Measurements from ENCODE around the gene CDYL2.

Gene CDYL2

GRCh38 chr16:80743273-80743672 lies 61.1 kb downstream of the CDYL2 start:
- Histone ChIP-seq H3K4me3 (ENCODE audit: low read depth, low read length) (no peak overlapping the region), H3K27ac (no peak overlapping the region), H3K27me3 (replicated peaks) (no peaks in the 10 kb centered on the region), H3K36me3 (replicated peaks) (no peaks in the 10 kb centered on the region)
- no peak for DNase-seq
- in situ Hi-C loops (cut with HindIII; ENCODE audit: low pct_ligation_motif_present, low sequenced_read_pairs), result no loop called here
- TF ChIP-seq CTCF (IDR thresholded peaks at IDR 0.05; ENCODE audit: low read depth, low read length, missing control alignments), result no peak

- in situ Hi-C loops (cut with HindIII; ENCODE audit: low pct_ligation_motif_present, low sequenced_read_pairs), result no loop called here
- no peak for TF ChIP-seq CTCF (IDR thresholded peaks at IDR 0.05; ENCODE audit: low read depth, low read length, missing control alignments)
These were observed 62.1 kb downstream of the CDYL2 start for GRCh38 chr16:80742331-80742730.

GRCh38 chr16:80741724-80742123 lies 62.7 kb downstream of the CDYL2 start:
- no peaks in the 10 kb centered on the region for H3K27me3 ChIP-seq (replicated peaks)
- no peak for DNase-seq
- in situ Hi-C loops (cut with HindIII; ENCODE audit: low pct_ligation_motif_present, low sequenced_read_pairs), result no loop called here

More at GRCh38 chr16:80742331-80742730, 62.1 kb downstream of the CDYL2 start:
- Histone ChIP-seq H3K27me3 (replicated peaks) (no peaks in the 10 kb centered on the region), H3K4me3 (ENCODE audit: low read depth, low read length) (no peak overlapping the region), H3K36me3 (replicated peaks) (no peaks in the 10 kb centered on the region), H3K27ac (no peak overlapping the region)
- no peak for DNase-seq

GRCh38 chr16:80739523-80739922 lies 64.9 kb downstream of the CDYL2 start:
- DNase-seq, result no peak
- Histone ChIP-seq H3K27ac (no peak overlapping the region), H3K27me3 (replicated peaks) (no peaks in the 10 kb centered on the region), H3K36me3 (replicated peaks) (no peaks in the 10 kb centered on the region), H3K4me3 (ENCODE audit: low read depth, low read length) (no peak overlapping the region)
- in situ Hi-C loops (cut with HindIII; ENCODE audit: low pct_ligation_motif_present, low sequenced_read_pairs), result no loop called here
- TF ChIP-seq CTCF (IDR thresholded peaks at IDR 0.05; ENCODE audit: low read depth, low read length, missing control alignments), result no peak

More at GRCh38 chr16:80741724-80742123, 62.7 kb downstream of the CDYL2 start:
- TF ChIP-seq CTCF (IDR thresholded peaks at IDR 0.05; ENCODE audit: low read depth, low read length, missing control alignments), result no peak
- Histone ChIP-seq H3K4me3 (ENCODE audit: low read depth, low read length) (no peak overlapping the region), H3K36me3 (replicated peaks) (no peaks in the 10 kb centered on the region), H3K27ac (no peak overlapping the region)

GRCh38 chr16:80738521-80738920 lies 65.9 kb downstream of the CDYL2 start:
- Histone ChIP-seq H3K36me3 (replicated peaks) (no peaks in the 10 kb centered on the region), H3K27me3 (replicated peaks) (no peaks in the 10 kb centered on the region), H3K4me3 (ENCODE audit: low read depth, low read length) (no peak overlapping the region), H3K27ac (no peak overlapping the region)
- in situ Hi-C loops (cut with HindIII; ENCODE audit: low pct_ligation_motif_present, low sequenced_read_pairs), result no loop called here
- TF ChIP-seq CTCF (IDR thresholded peaks at IDR 0.05; ENCODE audit: low read depth, low read length, missing control alignments), result no peak
- no peak for DNase-seq

- DNase-seq, result no peak
- H3K4me3 ChIP-seq (ENCODE audit: low read depth, low read length), result no peak overlapping the region
- no peaks in the 10 kb centered on the region for H3K36me3 ChIP-seq (replicated peaks)
- TF ChIP-seq CTCF (IDR thresholded peaks at IDR 0.05; ENCODE audit: low read depth, low read length, missing control alignments), result no peak
- H3K27me3 ChIP-seq (replicated peaks), result no peaks in the 10 kb centered on the region
- in situ Hi-C loops (cut with HindIII; ENCODE audit: low pct_ligation_motif_present, low sequenced_read_pairs), result no loop called here
- H3K27ac ChIP-seq, result no peak overlapping the region
These were observed 68.6 kb downstream of the CDYL2 start for GRCh38 chr16:80735846-80736245.

Data from brain microvascular endothelial cell (primary cell).